ELR (cell line): ENCODE data around the gene POTEM.
"Not testable (repeated sequence)": the region's sequence is repeated elsewhere in the genome, so short reads cannot be mapped to it uniquely, and the experiment has no call there.

ENCODE experiments used
- DNase-seq: peaks from one replicate; pipeline ENCODE4 v3.0.0-alpha.2; 2015; ENCODE audit warnings: low read depth

POTEM gene

GRCh38 chr14:18967134-18967533 is at the start of gene POTEM:
Gene POTEM, plus strand, starts transcription at chr14:18967434. Its CDS starts 52 bp downstream, at chr14:18967486.
- not testable (repeated sequence) for DNase-seq

- not testable (repeated sequence) for DNase-seq
These were observed 48.9 kb upstream of the POTEM start for GRCh38 chr14:18918345-18918744.

GRCh38 chr14:18920052-18920451 is 47.2 kb upstream of the POTEM start:
- DNase-seq = not testable (repeated sequence)

- not testable (repeated sequence) for DNase-seq
These were observed 46.1 kb upstream of the POTEM start for GRCh38 chr14:18921055-18921701.

- not testable (repeated sequence) for DNase-seq
These were observed 30.4 kb upstream of the POTEM start for GRCh38 chr14:18936848-18937247.

- not testable (repeated sequence) for DNase-seq
These were observed 28.5 kb upstream of the POTEM start for GRCh38 chr14:18938733-18939132.

- not testable (repeated sequence) for DNase-seq
These were observed 17.3 kb upstream of the POTEM start for GRCh38 chr14:18949939-18950338.

- DNase-seq = not testable (repeated sequence)
These were observed 14.1 kb upstream of the POTEM start for GRCh38 chr14:18953085-18953484.

GRCh38 chr14:18955816-18956215 is 11.4 kb upstream of the POTEM start:
- DNase-seq = not testable (repeated sequence)

- not testable (repeated sequence) for DNase-seq
These were observed 5.7 kb upstream of the POTEM start for GRCh38 chr14:18961576-18961975.

- not testable (repeated sequence) for DNase-seq
These were observed 5.1 kb upstream of the POTEM start for GRCh38 chr14:18962143-18962542.

- not testable (repeated sequence) for DNase-seq
These were observed 4.0 kb upstream of the POTEM start for GRCh38 chr14:18963276-18963675.

- not testable (repeated sequence) for DNase-seq
These were observed 2.4 kb upstream of the POTEM start for GRCh38 chr14:18964878-18965277.

GRCh38 chr14:19002566-19002965 is 35.3 kb downstream of the POTEM start:
- DNase-seq = not testable (repeated sequence)

- DNase-seq = not testable (repeated sequence)
These were observed 39.3 kb downstream of the POTEM start for GRCh38 chr14:19006490-19006889.

GRCh38 chr14:19007678-19008077 is 40.4 kb downstream of the POTEM start:
- DNase-seq = not testable (repeated sequence)

- DNase-seq = not testable (repeated sequence)
These were observed 43.8 kb downstream of the POTEM start for GRCh38 chr14:19011029-19011428.

- not testable (repeated sequence) for DNase-seq
These were observed 44.5 kb downstream of the POTEM start for GRCh38 chr14:19011703-19012102.

GRCh38 chr14:19015185-19015584 is 48.0 kb downstream of the POTEM start:
- DNase-seq = not testable (repeated sequence)

GRCh38 chr14:19025080-19025589 is 57.9 kb downstream of the POTEM start:
- not testable (repeated sequence) for DNase-seq

- not testable (repeated sequence) for DNase-seq
These were observed 59.6 kb downstream of the POTEM start for GRCh38 chr14:19026649-19027351.

- DNase-seq = not testable (repeated sequence)
These were observed 60.7 kb downstream of the POTEM start for GRCh38 chr14:19027895-19028294.

- not testable (repeated sequence) for DNase-seq
These were observed 69.7 kb downstream of the POTEM start for GRCh38 chr14:19036811-19037382.
